Cortex of kidney (tissue), 1 donor: ENCODE measurements around the gene B3GNT4.
"Not testable (repeated sequence)": the region's sequence is repeated elsewhere in the genome, so short reads cannot be mapped to it uniquely, and the experiment has no call there.

Experiments used
- DNase-seq: peaks from one replicate; lab custom pipeline; 2025; lab: John Stamatoyannopoulos, UW

Gene B3GNT4

DNA sequence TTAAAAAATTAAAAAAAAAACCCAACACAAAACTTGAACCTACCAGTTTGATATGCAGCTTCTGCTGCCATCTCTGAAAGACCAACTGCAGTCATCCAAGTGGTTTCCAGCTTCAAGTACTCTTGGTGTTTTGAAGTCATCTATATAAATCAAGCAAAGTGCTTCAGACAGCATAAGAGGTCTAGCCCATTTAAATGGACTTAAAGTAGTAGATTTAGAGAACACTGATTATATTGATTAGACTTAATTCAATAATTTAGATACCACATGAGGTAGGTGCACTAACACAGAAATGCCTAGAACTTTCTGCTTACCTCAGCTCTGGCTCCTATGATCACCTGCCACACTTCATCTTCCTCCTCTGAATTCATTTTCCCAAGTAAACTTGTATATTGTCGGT is 12.9 kb downstream of the B3GNT4 start:
- DNase-seq, result no peak

DNA sequence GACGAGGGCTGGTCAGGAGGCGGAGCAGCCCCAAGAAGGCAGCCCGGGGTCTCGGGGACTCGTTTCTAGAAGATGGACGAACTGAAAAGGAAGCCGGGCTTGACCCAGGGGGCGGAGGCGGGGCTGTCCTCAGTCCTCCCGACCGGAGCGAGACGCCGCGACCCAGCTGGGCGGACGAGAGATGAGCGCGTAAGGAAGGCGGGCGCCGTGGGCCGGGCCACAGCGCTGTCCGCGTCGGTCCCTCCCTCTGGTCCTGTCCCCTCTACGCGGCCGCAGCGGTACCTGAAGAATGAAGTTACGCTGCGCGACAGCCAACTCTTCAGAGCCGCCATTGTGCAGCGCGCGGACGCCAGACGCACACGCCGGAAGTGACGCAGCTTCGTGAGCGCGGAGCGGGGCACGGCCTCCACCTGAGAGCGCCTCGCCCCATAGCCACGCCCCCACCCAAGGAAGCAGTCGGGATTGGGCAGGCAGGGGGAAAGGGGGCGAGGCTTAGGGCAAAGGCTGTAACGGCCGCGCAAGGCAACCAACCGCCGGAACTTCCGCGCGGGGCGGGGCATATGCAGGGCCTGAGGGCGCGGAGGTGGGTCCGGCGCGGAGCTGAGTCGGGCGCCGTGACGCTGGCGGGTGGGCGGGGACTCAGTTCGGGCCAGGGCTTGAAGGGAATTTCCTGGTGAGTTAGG is 22.3 kb downstream of the B3GNT4 start, which contains the start of gene DIABLO:
DIABLO (minus strand) TSS at position 370 of the 683 bp plus-strand sequence; CDS start at position 332, 38 bp downstream.
- DNase-seq, result peak; percentile 87

DNA sequence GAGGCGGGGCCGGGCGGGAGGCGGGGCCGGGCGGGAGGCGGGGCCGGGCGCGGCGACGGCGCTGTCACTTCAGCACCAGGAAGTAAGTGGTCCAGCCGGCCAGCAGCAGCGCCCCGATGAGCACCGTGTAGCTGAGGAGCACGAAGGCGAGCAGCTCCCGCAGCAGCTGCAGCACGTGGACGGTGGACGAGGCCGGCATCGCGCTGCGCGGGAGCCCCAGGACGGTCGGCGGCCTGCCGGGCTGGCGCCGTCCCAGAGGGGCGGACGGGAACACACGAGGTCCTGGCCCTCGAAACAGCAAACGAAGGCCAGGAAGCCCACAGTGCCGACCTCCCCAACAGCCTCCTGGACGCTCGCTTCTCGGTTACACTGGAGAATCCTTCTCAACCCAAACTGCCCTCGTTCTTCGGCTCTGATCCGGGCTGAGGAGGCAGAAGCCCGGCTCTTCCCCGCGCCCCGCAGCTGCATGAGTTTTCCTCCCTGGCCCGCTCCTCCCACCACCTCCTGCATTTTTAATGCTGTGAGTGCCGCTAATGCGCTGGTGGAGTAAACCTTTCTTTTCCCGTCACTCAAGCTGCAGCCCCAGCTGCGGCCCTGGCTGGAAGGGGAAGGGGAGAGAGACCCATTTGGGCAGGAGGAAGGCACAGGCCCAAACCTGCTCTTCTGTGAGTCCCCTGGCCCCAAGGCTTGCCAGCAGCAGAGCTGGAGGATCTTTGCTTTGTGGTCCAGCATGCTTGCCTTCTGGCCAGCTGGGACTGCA is 23.0 kb downstream of the B3GNT4 start:
- DNase-seq, result no peak

DNA sequence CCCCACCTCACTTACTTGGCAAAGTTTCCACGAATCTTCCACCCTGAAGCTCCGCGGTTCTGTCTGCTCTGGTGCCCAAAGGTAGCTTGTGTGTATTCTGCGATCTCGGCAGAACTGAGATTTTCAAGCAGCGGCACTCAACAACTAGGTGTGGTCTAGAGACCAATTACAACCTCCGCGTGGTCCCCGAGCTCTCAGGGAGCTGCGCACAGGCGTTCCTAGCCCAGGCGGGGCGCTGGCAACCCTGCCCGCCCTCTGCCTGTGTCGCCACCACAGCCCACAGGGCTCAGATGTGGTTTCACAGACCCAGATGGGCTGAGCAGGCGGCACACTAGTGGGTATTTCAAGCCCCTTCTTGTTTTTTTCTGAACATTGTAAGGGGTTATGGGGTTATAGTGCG is 23.8 kb downstream of the B3GNT4 start:
- no peak for DNase-seq

DNA sequence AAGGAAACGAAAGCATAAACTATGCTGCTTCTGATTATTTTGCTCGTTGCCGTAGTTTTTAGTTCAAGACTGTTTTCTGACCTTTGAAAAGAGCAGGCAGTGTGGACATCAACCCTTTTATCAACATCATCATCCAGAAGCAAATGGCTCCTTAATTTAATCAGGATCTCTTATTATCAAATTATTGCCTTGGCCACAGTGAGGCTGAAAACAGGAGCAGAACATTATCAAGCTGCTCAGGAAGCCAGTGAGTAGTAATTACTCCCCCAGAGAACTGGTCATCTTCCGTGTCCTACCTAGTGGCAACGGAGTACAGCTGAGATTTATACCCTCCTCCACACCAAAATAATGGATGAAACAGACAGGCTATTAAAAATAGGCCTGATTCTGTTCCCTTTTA is 24.6 kb downstream of the B3GNT4 start:
- DNase-seq, result no peak

DNA sequence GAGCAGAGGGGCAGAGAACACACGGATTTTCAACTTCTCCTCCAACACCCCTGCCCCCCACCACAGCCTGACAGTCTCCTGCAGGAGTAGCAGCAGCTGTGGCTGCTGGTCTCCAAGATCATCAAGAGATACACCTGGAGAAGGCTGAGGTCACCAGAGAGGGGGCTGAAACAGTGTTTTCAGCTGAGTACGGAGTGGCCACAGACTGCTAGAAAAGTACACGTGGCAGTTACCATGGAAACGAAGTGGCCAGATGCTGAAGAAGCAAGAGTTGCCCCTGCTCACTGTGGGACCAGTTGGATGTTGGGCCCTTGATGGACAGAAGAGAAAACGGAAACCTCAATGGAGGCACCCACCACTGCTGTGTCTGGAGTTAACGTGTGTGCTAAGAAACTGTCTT is 27.3 kb downstream of the B3GNT4 start:
- DNase-seq, result no peak

DNA sequence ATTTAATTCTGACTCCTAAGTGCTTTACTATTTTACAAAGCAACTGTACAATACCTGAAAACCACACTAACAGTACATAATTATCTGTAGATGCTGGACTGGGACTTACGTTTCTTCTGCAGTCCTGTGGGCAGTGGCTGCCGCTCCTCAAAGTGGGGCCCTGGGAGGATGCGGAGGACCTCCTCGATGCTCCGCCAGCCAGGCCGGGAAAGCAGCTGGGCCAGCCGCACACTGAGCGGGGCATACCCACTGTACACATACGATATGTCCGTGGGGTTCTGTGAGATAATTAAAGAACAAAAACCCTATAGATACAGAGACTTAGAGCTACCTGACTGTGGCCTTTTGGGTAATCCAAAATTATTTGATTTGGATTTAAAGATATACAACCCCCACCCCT is 29.2 kb downstream of the B3GNT4 start:
- no peak for DNase-seq

DNA sequence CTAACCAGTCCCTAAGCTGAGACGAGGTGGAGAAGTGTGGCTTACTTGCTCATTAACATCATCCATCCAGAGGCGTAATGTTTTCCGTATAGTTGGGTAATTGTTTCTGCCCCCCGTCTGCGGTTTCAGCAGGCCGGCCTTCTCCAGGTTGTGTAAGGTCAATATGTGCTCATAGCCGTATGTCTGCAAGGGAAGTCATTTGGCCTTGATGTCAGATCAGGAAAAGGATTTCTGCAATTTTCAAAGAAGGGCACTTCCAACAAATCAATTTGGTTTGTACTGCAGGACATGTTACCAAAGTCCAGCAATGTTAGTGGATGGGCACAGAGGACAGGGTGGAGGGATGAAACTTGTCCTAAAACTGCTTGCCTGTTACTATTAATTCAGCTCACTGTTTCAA is 32.2 kb downstream of the B3GNT4 start:
- DNase-seq, result no peak

DNA sequence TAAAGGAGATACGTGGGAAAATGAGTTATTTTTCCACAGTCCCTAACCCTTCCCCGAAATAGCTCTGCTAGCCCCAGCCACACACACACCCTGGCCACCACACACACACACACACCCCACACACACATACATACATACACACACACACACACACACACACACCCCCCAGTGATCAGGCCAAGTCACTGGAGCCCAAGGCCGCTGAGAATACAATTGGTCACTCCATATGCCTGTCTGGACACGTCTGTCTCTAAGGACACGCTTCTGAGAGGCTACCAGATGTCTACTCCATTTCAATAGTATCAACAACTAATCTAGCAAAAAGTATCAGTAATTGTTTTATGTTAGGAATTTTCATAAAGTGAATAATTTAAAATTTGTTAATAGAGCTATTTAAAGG is 35.4 kb downstream of the B3GNT4 start:
- DNase-seq, result no peak

DNA sequence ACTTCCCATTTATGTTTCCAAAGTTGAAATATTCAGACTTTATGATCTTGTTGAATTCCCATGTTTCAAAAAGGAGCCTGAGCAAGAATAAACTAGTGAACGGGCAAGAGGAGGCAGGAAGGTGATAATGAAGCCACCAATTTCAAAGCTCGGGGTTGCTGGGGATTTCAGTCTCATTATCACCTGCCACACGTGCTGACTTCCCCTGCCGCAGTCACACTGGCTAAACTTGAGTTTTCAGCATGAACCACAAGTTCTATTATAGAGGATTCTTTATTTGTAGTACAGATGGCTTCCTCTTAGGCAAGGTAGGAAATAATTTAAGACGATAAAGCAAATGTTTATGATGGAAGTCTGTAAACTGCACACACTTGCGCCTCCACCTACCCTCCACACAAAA is 40.5 kb downstream of the B3GNT4 start:
- no peak for DNase-seq

DNA sequence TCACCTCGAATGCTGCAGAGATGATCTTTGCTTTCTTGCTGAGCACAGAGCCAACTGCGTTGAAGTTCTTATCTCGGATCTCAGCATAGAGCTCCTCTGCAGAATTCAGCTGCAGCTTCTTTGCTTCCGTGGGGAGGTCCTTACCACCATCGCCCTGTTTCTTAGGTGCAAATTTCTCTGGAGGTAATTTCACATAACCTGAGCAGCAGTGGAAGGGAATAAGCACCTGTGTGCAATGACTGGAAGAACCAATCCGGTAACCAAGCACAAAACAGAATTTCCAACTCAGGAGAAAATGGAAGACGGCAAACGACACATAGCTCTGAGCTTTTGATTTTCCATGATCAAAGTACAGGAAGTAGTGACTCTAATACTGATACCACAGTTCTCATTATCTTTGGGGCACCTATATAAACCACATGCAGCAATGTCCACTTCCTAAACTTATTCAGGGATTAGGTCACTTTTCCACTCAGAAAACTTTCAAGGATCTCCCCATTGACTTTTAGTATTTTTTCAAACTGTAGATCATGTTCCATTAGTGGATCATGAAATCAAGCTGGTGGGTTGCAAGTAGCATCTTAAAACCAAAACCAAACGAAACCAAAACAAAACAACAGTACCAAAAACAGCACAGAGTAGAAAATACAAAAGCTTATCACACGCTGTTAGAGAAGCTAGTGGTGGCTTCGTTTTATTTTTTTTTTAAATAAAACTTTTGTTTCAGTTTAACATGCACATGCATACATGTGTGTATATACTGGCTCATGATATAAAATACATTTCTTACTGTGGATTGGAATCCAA is 41.3 kb downstream of the B3GNT4 start:
- DNase-seq, result no peak

DNA sequence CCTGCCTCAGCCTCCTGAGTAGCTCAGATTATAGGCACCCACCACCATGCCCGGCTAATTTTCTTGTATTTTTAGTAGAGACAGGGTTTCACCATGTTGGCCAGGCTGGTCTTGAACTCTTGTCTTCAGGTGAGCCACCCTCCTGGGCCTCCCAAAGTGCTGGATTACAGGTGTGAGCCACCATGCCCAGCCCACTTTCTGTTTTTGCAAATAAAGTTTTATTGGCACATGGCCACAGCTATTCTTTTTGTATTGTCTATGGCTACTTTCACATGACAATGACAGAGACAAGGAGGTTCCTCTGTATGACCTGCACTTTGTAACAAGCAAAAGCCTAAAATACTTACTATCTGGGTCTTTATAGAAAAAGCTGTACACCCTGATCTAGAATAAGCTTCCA is 42.0 kb downstream of the B3GNT4 start:
- DNase-seq, result no peak

DNA sequence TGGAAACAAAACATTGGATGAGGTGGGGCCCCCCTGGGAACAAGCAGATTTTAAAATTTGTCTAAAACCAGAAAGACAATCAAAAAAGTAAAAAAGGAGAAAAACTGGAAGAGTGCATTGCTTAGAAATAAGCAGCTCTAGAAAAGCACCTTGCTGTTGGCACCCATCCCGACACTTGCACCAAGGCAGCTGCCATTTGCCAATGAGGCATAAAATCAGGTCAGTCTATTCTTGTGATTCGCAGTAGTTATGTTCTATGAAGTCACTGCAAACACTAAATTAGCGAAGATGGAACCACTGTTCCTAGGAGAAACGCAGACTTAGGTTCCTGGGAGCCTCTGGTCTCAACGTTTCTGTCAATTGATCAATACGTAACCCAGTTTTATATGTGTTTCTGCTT is 46.5 kb downstream of the B3GNT4 start:
- DNase-seq, result no peak

DNA sequence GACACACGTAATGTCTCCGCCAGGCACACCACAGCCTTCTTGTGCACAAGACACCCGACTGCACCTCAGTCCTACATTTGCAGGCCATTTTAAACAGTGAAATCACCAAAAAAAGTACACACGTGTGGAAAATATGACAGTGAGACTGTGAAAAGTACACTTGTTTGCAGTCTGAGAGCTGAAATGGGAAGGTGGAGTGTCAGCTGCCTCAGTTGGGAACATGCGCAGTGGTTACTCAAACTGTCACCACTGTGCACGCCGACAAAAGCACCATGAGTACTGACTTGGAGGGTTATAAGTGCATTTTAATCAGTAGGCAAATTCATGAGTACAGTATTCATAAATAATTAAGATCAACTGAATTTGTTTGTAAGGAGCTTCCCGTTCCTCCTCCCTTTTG is 47.0 kb downstream of the B3GNT4 start:
- DNase-seq, result no peak

DNA sequence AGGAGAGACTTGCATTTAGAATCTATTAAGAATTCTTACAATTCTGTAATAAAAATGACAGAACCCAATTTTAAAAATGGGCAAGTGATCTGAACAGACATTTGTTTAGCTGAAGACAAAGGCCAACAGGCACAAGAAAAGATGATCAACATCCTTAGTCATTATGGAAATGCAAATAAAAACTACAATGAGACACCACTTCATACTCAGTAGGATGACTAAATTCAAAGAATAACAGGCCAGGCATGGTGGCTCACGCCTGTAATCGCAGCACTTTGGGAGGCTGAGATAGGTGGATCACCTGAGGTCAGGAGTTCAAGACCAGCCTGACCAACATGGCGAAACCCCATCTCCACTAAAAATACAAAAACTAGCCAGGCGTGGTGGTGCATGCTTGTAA is 55.0 kb downstream of the B3GNT4 start:
- not testable (repeated sequence) for DNase-seq
